Endothelial cell of umbilical vein (primary cell): Measurements from ENCODE around the gene NKX2-3. TPM values are rescaled to one million over a fixed set of nuclear protein-coding genes. Genes with fewer than 3 reads are reported as not detected.
A peak's percentile ranks its signal among the peaks of the same experiment; 100 is the strongest.

Source experiments
- BruUV-seq: library from RNA; stranded (reverse); fragments of 400-500 nt; replicated peaks from 2 replicates; lab custom pipeline; 2021; lab: Mats Ljungman, UMichigan
- CTCF ChIA-PET: fragments of 300-600, 350-600 bp; sonication (Branson Sonifier 250); formaldehyde crosslinking; loops from one replicate; lab custom pipeline; 2021; ENCODE audit warnings: antibody characterized with exemption, inconsistent platforms; lab: Charles Lee
- POLR2A ChIA-PET: fragments of 300-600, 350-600 bp; sonication (Branson Sonifier 250); formaldehyde crosslinking; loops from one replicate; lab custom pipeline; 2021; ENCODE audit warnings: antibody characterized with exemption, inconsistent platforms; lab: Charles Lee
- DNase-seq: peaks from one replicate; pipeline ENCODE4 v3.0.0-alpha.2; 2011; ENCODE audit warnings: low read depth, low spot score
- FAIRE-seq: peaks from 2 replicates; lab custom pipeline; 2011; peaks lifted over from hg19 to GRCh38; lab: Jason Lieb, UNC
- H2AFZ ChIP-seq: 2 replicates; pipeline ENCODE4 v1.6.0; 2012; ENCODE audit warnings: low read depth, low read length, control low read depth, inconsistent platforms
- H3K27ac ChIP-seq: 2 replicates; pipeline ENCODE4 v1.5.1; 2011; ENCODE audit warnings: low read depth, mild to moderate bottlenecking, control low read depth, low read length, moderate library complexity; ENCODE audit not compliant: insufficient read depth
- H3K27me3 ChIP-seq, 2 experiments: 2 replicates each; pipeline versions ENCODE4 v1.6.0 to v1.6.1; 2011; ENCODE audit warnings: low read length in 2 of 2, mixed read lengths in 1 of 2; ENCODE audit not compliant: control insufficient read depth in 2 of 2, insufficient read depth in 2 of 2
- H3K36me3 ChIP-seq, 2 experiments: 2 replicates in 1 of 2; 3 replicates in 1 of 2; pipeline ENCODE4 v1.5.1; 2011; ENCODE audit warnings: low read length in 2 of 2, mild to moderate bottlenecking in 1 of 2, moderate library complexity in 1 of 2; ENCODE audit not compliant: control insufficient read depth in 2 of 2, insufficient read depth in 2 of 2; ENCODE audit errors: extremely low read depth in 1 of 2
- H3K4me1 ChIP-seq: 3 replicates; pipeline ENCODE4 v1.5.1; 2011; ENCODE audit warnings: mild to moderate bottlenecking, low read length; ENCODE audit not compliant: control insufficient read depth, insufficient read depth; ENCODE audit errors: extremely low read depth
- H3K4me2 ChIP-seq: 2 replicates; pipeline ENCODE4 v1.6.1; 2011; ENCODE audit warnings: low read length, control low read depth, mixed read lengths; ENCODE audit not compliant: insufficient read depth
- H3K4me3 ChIP-seq, 3 experiments: fragments of 200-600 bp in 1 of 3; sonication (generic), shearing (Covaris generic) in 1 of 3; replicated peaks in 1 of 3; 2 replicates each; pipeline ENCODE4 v1.5.1; 2011 to 2016; ENCODE audit warnings: control low read depth in 3 of 3, low read length in 3 of 3, mild to moderate bottlenecking in 2 of 3, inconsistent platforms in 1 of 3, low read depth in 1 of 3, moderate library complexity in 1 of 3; ENCODE audit not compliant: insufficient read depth in 1 of 3
- H3K79me2 ChIP-seq: 2 replicates; pipeline ENCODE4 v1.6.0; 2012; ENCODE audit warnings: low read length, inconsistent platforms; ENCODE audit not compliant: control insufficient read depth, insufficient read depth
- H3K9ac ChIP-seq: replicated peaks from 2 replicates; pipeline ENCODE3; 2011; ENCODE audit warnings: low read length, control low read depth; ENCODE audit not compliant: insufficient read depth; ENCODE audit errors: extremely low read depth
- H3K9me1 ChIP-seq: replicated peaks from 3 replicates; pipeline ENCODE4 v1.6.0; 2011; ENCODE audit warnings: mild to moderate bottlenecking, low read length; ENCODE audit not compliant: control insufficient read depth, insufficient read depth; ENCODE audit errors: extremely low read depth
- H3K9me3 ChIP-seq: replicated peaks from 2 replicates; pipeline ENCODE4 v1.5.1; 2012; ENCODE audit warnings: low read length, inconsistent platforms; ENCODE audit not compliant: control insufficient read depth, insufficient read depth
- H4K20me1 ChIP-seq: replicated peaks from 2 replicates; pipeline ENCODE3; 2011; ENCODE audit warnings: mild to moderate bottlenecking, low read length; ENCODE audit not compliant: control insufficient read depth, insufficient read depth; ENCODE audit errors: extremely low read depth
- EZH2 ChIP-seq: IDR thresholded peaks from 2 replicates; pipeline ENCODE4 v1.6.1; 2012; ENCODE audit warnings: borderline replicate concordance, low read depth, mild to moderate bottlenecking, moderate library complexity, low read length, inconsistent platforms; ENCODE audit not compliant: severe bottlenecking
- MYC ChIP-seq: IDR thresholded peaks from one replicate; pipeline ENCODE4 v1.6.1; 2011; ENCODE audit warnings: mild to moderate bottlenecking, low read depth, low read length
- dilution Hi-C: fragments of 300-500 bp; cut with MboI; formaldehyde crosslinking; loops from one replicate; pipeline ENCODE4 v1.15.0; 2019; ENCODE audit warnings: low sequenced_read_pairs; ENCODE audit not compliant: extremely low pct_ligation_motif_present
- intact Hi-C: fragments of 100-400 bp; cut with micrococcal nuclease; formaldehyde crosslinking; loops from one replicate; pipeline ENCODE4 v1.10.0; 2022
- polyA plus RNA-seq, 4 experiments: library from polyadenylated mRNA; depleted of rRNA in 3 of 4; stranded (reverse) in 3 of 4; unstranded in 1 of 4; fragments of >200 nt; gene quantifications; 2 replicates each; pipeline versions ENCODE4 v1.2.1 to v1.2.3, GENCODE V29; 2011 to 2012; ENCODE audit warnings: missing spikeins in 1 of 4
- total RNA-seq: library from RNA; stranded (reverse); gene quantifications from 2 replicates; pipeline ENCODE4 v1.2.3, GENCODE V29; 2021

Gene NKX2-3
- total and polyA plus RNA-seq, 2 donors (not counting 3 experiments of a cell fraction or from before 2014, with no cell fraction given) = not detected

DNA sequence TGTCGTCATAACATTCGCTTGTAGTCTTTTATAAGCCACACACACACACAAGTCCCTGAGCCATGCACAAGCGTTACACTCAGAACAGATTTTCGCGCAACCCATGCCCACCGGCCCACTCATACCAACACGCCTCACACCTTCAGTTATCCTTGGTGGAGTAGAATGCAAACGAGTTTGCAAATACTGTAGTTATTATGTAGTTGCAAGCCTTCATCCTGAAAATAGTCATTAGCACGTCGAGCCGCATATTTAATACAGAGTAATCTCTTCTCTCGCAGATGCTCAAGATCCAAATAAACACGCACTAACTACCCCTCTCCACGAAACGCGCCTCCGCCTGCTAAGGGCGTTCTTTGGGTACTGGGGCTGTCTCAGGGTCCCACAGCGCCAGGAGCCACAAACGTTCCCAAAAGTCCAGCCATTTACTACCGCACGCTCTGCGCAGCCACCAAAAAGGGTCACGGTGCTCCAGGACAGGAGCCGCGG, 1.8 kb downstream of the NKX2-3 start:
- Histone ChIP-seq H3K36me3 (no peaks in the 10 kb centered on the region), H3K9me3 (no peaks in the 10 kb centered on the region), H4K20me1 (no peaks in the 10 kb centered on the region), H3K4me2 (no peak overlapping the region), H2AFZ (no peak overlapping the region), H3K27ac (no peak overlapping the region), H3K79me2 (no peaks in the 10 kb centered on the region), H3K9ac (no peak overlapping the region), H3K4me3 (no peak overlapping the region), H3K4me1 (no peaks in the 10 kb centered on the region), H3K27me3 (peaks cover 93 to 97% of the 10 kb centered on the region in 2 experiments), H3K9me1 (no peaks in the 10 kb centered on the region)
- BruUV-seq = no TSS peak
- intact Hi-C loops = loop anchor here (2.0 kb wide), 1 partner anchor 68 kb away; no protein-coding TSS in a partner anchor
- TF ChIP-seq MYC = no peak
- peak; percentile 80 for TF ChIP-seq EZH2
- CTCF ChIA-PET = interaction anchor here (5.8 kb wide), 1 partner anchor 98 kb away, joined by 41 read pairs; no protein-coding TSS in a partner anchor
- no peak for DNase-seq
- POLR2A ChIA-PET = no interaction called here
- dilution Hi-C loops = no loop called here
- no peak for FAIRE-seq

- CTCF ChIA-PET = interaction anchor here (0.8 to 5.8 kb wide), 2 partner anchors 77 to 99 kb away, joined by 3 to 41 read pairs; no protein-coding TSS in a partner anchor
- intact Hi-C loops (loop anchor here (2.0 kb wide), 1 partner anchor 68 kb away; no protein-coding TSS in a partner anchor), dilution Hi-C loops (no loop called here)
- Histone ChIP-seq H3K4me1 (no peaks in the 10 kb centered on the region), H4K20me1 (no peaks in the 10 kb centered on the region), H3K4me3 (no peak overlapping the region), H3K27ac (no peak overlapping the region), H3K79me2 (no peaks in the 10 kb centered on the region), H2AFZ (no peak overlapping the region), H3K36me3 (no peaks in the 10 kb centered on the region), H3K9me3 (no peaks in the 10 kb centered on the region), H3K27me3 (peaks cover 91 to 97% of the 10 kb centered on the region in 2 experiments), H3K9me1 (no peaks in the 10 kb centered on the region), H3K4me2 (no peak overlapping the region), H3K9ac (no peak overlapping the region)
- BruUV-seq = no TSS peak
- TF ChIP-seq EZH2 (peak; percentile 89), MYC (no peak)
- DNase-seq (no peak), FAIRE-seq (no peak)
- POLR2A ChIA-PET = no interaction called here
Observed at GRCh38 chr10:99534939-99535763, 2.4 kb downstream of the NKX2-3 start.
